HG03045 (cell line): ENCODE measurements around the gene SMAP2.
"Not testable (repeated sequence)": the region's sequence is repeated elsewhere in the genome, so short reads cannot be mapped to it uniquely, and the experiment has no call there.

Source experiments
- ATAC-seq: cut with Tn5 transposase; IDR thresholded peaks from one replicate; pipeline ENCODE4 v1.9.1; 2021; ENCODE audit warnings: mild to moderate bottlenecking, moderate library complexity; ENCODE audit not compliant: unreplicated experiment

The SMAP2 gene

GRCh38 chr1:40371707-40372258, 1.7 kb upstream of the SMAP2 start:
- ATAC-seq, result no peak

DNA sequence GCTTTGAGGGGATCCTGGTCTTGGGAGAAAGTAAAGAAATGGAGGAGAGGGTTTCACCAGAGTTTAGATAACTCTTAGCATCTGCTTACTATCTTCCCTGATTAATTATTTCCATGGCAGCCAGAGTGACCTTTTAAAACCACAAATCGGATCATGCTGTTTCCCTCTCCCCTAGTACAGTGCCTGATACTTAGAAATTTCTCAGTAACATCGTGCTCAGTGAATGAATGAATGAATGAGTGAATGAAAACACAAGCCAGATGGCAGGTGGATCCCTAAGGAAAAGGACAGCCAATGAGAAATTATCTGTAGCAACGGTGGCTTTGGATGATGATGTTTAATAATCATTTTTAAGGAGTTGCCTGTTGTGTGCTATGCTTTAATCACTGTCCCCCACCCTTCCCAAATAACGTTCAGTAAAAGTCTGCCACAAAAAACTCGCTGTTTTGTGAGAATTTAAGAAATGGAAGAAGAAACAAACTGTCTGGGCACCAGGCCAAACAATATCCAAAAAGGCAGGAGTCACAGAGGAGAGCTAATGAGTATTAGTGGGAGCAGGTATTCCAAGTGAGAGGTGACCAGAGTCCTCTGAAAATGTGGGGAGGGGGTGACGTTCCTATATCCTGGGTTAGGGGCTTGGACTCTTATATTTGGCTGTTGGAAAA, 737 bp upstream of the SMAP2 start:
- no peak for ATAC-seq

GRCh38 chr1:40377512-40377911, 4.0 kb downstream of the SMAP2 start:
- ATAC-seq, result no peak

DNA sequence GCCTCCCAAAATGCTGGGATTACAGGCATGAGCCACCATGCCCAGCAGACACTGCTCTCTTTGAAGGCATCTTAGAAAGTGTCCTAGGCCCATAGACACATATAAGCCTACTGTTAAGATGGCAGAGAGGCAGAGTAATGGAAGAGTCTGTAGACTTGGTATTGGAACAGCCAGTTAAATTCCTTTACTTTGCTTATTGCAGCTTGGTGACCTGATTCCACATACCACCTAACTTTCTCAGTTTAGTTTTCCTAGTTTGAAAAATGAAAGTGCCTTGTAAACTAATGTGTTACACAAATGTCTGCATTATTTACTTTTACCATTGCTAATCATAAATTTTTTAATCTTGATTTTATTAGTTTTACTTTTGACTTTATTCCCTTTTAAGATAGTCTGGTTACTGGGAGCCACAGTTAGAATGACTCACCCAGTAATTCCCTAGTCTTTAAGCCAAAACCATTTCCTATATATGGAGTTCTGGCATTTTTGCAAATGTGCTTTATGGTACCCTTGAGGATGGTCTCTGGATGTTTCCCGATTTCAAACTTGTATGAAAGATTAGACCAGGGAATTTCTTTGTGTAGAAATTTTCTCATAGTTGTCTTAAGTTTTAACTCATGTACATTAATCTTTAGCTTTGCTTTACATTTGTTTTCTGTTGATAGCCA, 6.4 kb downstream of the SMAP2 start:
- no peak for ATAC-seq

- ATAC-seq, result no peak
Observed at GRCh38 chr1:40380817-40381216, 7.3 kb downstream of the SMAP2 start.

DNA sequence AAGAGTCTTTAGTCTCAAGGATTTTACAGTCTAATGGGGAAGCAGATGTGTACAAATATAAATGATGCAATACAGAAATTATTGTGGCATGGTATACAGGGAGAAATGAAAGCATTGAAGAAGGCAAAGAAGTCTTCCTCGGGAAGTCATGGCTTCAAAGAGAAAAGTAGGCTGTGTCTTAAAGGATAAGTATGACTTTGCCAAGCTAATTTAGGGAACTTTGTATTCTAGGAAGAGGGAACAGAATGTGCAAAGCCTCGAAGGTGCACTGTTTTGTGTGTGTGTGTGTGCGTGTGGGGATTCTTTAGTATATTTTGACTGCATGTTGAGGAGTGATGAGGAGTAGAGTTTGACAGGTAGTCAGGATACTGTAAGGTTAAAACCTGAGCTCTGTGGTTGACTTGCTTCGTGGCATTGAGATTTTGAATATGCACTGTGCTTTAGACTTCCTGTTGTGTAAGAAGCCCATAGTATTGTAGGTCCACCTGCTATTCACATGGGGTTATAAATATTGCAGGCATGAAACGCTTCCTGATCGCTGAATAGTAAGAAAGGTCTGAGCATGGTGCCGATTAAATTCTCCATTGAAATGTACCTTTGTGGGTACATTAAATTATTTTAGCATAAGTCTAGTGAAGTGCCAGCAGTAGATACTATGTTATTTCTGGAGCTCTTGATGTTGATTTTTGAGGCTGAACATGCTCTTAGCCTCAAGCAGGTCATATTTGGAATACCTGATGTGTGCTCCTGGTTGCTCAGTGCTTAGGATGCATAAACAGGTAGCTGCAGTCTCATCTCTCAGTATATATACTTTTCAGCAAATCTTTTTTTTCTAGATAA, 8.0 kb downstream of the SMAP2 start:
- ATAC-seq, result no peak

GRCh38 chr1:40382108-40382460, 8.6 kb downstream of the SMAP2 start:
- no peak for ATAC-seq

- ATAC-seq, result no peak
Observed at GRCh38 chr1:40382601-40383000, 9.1 kb downstream of the SMAP2 start.

DNA sequence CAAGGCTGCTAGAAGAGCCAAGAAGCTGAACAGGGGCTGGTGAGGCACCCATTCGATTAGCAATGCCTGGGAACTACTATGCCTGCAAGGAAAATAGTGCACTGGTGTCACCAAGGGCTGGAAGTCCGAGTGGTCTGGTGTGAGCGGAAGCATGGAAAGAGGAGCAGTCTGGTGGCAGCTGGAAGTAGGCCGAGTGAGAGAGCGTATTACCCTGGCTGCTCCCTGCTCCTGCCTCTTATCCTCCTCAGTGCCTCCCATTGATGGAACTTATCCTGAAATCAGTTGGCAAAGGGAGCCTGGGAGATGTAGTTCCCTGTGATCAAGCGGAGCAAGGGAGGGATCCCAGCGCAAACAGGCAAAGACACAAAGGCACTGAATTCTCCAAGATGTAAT, 9.6 kb downstream of the SMAP2 start:
- ATAC-seq, result no peak

DNA sequence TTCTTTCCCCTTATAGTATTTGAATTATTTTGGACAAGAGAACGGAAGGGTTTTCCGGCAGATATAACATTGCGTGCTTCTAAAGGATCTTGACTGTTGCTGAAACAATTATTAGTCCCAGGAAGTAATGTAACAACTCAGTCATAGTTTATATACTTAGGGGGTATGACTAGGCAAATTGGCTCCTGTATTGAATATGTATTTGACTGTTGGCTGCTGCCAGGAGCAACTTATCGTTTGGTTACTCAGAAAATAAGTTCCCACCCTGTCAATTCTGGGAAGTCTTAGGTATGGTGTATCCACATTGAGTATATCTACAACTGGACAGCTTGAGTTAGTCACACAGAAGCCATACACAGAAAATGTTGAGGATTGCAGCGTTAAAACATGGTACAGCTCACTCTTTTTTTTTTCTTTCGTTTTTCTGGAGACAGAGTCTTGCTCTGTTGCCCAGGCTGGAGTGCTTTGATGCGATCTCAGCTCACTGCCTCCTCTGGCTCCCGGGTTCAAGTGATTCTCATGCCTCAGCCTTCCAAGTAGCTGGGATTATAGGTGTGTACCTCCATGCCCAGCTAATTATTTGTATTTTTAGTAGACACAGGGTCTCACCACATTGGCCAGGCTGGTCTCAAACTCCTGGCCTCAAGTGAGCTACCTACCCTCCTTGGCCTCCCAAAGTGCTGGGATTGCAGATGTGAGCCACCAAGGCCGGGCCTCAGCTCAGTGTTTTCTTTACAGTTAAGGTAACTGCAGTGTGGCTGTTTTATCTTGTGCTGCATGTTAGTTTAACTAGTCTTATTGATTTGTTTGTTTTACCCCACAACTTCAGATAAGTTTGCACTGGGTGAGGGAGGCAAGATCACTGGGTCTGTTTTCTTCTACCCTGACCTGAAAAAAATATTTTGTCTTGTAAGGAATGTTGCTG, 10.2 kb downstream of the SMAP2 start:
- ATAC-seq, result no peak

DNA sequence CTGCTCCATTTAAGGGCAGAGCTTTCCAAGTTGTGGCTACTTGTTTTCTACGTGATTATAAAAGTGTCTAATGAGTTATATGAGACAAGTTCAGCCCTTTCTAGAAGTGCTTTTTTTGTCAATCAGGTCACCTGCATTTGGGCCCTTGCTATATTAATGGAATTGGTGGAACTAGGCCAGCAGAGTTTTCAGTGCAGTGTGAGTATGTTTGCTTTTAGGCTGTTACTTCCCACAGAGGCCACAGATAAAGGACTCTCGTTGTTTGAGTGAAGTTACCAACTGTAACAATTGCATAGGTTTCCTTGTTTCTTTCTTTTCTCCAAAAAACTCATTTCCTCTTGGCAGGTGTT, 10.9 kb downstream of the SMAP2 start:
- no peak for ATAC-seq

DNA sequence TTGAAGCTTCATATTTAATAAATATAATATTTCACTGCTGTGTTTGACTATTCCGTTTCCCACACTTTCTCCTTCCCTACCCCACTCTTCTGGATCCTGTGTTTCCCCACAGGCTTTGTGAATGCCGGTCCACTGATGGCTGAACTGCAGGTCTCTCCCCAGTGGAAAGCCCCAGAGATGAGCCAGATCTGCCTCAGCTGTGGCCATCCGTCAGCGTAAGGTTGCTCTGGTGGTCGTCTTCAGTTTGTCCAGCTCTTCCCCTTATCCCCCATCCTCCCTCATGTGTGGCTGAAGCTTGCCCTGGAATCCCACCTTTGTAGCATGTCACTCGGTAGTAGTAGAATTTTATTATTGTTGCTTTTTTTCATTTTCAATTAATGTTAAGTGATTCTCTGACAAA, 11.4 kb downstream of the SMAP2 start:
- no peak for ATAC-seq

GRCh38 chr1:40385437-40386358, 12.2 kb downstream of the SMAP2 start:
- peak; percentile 54 for ATAC-seq

GRCh38 chr1:40386359-40386723, 12.8 kb downstream of the SMAP2 start:
- no peak for ATAC-seq

DNA sequence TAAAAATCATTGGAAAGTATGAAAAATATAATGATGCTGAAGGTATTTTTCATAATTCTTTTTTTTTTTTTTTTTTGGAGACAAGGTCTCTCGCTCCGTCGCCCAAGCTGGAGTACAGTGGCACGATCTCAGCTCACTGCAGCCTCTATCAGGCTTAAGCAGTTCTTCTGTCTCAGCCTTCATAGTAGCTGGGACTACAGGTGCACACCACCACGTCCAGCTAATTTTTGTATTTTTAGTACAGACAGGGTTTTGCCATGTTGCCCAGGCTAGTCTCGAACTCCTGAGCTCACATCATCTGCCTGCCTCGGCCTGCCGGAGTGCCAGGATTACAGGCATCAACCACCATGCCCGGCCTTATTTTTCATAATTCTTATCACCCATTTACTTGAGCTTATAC, 13.3 kb downstream of the SMAP2 start:
- no peak for ATAC-seq

GRCh38 chr1:40387381-40388306, 14.1 kb downstream of the SMAP2 start:
- ATAC-seq, result not testable (repeated sequence)

DNA sequence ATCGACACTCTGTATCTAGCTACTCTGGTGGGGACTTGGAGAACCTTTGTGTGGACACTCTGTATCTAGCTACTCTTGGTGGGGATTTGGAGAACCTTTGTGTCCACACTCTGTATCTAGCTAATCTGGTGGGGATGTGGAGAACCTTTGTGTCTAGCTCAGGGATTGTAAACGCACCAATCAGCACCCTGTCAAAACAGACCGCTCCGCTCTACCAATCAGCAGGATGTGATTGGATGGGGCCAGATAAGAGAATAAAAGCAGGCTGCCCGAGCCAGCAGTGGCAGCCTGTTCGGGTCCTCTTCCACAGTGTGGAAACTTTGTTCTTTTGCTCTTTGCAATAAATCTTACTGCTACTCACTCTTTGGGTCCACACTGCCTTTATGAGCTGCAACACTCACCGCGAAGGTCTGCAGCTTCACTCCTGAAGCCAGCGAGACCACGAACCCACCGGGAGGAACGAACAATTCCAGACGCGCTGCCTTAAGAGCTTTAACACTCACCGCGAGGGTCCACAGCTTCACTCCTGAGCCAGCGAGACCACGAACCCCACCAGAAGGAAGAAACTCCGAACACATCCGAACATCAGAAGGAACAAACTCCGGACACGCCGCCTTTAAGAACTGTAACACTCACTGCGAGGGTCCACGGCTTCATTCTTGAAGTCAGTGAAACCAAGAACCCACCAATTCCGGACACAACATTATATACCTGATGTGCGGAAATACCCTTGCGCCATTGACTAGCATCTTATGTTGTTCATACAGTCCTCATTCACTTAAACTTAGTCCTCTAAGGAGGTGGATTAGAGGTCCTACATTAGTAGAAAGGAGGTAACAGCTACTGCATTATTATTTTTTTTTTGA, 15.2 kb downstream of the SMAP2 start:
- not testable (repeated sequence) for ATAC-seq

- no peak for ATAC-seq
Observed at GRCh38 chr1:40389322-40389803, 15.8 kb downstream of the SMAP2 start.
